KOPT-K1 (cell line): Measurements from ENCODE around the gene PDCD4.

Experiments
- H3K27ac ChIP-seq: fragments of 200-600 bp; sonication (generic); 2 replicates; pipeline ENCODE4 v1.5.1; 2016; ENCODE audit warnings: antibody characterized with exemption, mild to moderate bottlenecking, low read depth, low read length; ENCODE audit not compliant: poor library complexity, severe bottlenecking
- H3K36me3 ChIP-seq: fragments of 200-600 bp; sonication (generic); 2 replicates; pipeline ENCODE4 v1.5.1; 2017; ENCODE audit warnings: antibody characterized with exemption, mild to moderate bottlenecking, low read length, moderate library complexity; ENCODE audit not compliant: insufficient read depth
- H3K9me3 ChIP-seq: fragments of 200-600 bp; sonication (generic); 2 replicates; pipeline ENCODE4 v1.5.1; 2017; ENCODE audit warnings: antibody characterized with exemption, low read length, mild to moderate bottlenecking; ENCODE audit not compliant: insufficient read depth, poor library complexity, severe bottlenecking

PDCD4 gene

DNA sequence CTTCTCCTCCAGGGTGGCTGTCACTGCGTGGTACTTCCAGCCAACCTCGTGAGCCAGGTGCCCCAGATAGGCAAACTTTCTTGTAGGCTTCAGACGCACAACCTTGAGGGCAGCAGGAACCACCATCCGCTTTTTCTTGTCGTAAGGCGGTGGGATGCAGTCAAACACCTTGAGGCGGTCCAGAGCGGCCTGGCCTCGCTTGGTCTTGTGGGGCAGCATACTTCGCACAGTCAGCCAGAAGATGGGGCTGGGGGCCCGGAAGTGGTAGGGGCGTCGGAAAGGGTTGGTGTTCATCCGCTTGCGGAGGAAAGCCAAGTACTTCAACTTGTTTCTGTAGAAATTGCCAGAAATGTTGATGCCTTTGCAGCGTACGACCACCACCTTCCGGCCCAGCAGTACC, 65.0 kb downstream of the PDCD4 start:
- H3K9me3 ChIP-seq: peaks cover 4% of the 10 kb centered on the region
- peaks cover 21% of the 10 kb centered on the region for H3K36me3 ChIP-seq

DNA sequence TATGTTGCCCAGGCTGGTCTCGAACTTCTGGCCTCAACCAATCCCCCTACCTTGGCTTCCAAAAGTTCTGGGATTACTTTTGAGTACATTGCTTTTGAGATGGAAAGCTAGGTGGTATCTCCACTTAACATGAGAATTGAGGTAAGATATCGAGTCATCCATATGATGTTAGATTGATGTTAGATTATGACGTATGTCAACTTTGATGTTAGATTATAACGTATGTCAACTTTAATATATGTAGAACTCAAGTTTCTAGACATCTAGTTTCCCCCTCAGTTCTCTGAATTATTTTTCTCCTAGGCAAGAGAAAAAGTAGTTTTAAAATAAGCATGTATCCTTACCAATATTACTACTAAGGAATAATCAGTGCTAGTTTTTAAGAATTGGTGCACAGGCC, 67.7 kb downstream of the PDCD4 start:
- Histone ChIP-seq H3K27ac (no peak overlapping the region), H3K9me3 (peaks cover 25% of the 10 kb centered on the region), H3K36me3 (peaks cover 46% of the 10 kb centered on the region)

More for the DNA sequence above, 65.0 kb downstream of the PDCD4 start:
- H3K27ac ChIP-seq: no peak overlapping the region

DNA sequence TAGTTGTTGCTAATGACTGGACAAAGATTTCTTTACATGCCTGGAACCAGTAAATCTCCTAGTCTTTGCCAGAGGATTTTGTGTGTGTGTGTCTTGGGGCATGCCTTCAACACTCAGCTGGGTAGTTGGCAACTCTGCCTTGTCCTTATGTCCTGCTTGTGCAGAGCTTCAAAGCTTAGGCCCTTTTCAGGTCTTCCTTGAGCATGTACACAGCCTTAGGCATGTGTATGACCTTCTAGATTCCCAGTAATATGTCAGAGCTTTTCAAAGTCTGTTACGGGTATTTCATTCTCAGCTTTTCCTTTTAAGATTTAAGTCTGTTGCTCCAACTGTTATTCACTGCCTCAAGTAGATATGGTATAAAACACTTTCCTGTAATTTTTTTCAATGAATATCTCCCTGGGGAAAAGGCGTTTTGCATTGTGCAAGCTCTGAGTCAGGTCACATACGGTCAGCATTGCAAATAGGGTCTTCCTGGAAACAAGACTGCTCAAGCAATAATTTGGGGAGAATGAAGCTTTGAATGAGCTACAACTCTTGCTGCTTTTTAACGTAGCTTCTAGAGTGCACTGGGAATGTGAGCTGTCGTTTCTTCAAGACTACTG, 73.2 kb downstream of the PDCD4 start:
- Histone ChIP-seq H3K36me3 (peaks cover 56% of the 10 kb centered on the region), H3K9me3 (peaks cover 54% of the 10 kb centered on the region), H3K27ac (no peak overlapping the region)

DNA sequence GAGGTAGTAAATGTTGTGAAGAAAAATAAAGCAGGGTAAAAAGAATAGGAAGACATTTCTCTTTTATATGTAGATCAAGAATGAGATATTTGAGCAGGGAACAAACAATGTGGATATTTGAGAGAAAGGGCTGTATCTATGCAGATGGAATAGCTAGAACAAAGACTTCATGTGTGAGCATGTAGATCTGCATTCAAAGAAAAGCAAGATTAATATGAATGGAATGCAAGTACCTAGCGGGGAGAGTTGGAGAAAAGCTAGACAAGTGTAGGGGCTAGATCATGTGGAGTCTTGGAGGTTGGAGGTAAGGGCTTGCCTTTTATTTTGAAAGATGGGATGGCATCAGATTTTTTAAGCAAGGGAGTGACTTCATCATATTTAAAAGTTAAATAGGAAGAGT, 74.8 kb downstream of the PDCD4 start:
- H3K9me3 ChIP-seq: peaks cover 50% of the 10 kb centered on the region
- H3K36me3 ChIP-seq: peaks cover 46% of the 10 kb centered on the region
- no peak overlapping the region for H3K27ac ChIP-seq

GRCh38 chr10:110947061-110947595, 75.4 kb downstream of the PDCD4 start:
- Histone ChIP-seq H3K9me3 (peaks cover 49% of the 10 kb centered on the region), H3K27ac (no peak overlapping the region), H3K36me3 (peaks cover 46% of the 10 kb centered on the region)
